ENCODE data around the gene TAS2R42.

The TAS2R42 gene

DNA sequence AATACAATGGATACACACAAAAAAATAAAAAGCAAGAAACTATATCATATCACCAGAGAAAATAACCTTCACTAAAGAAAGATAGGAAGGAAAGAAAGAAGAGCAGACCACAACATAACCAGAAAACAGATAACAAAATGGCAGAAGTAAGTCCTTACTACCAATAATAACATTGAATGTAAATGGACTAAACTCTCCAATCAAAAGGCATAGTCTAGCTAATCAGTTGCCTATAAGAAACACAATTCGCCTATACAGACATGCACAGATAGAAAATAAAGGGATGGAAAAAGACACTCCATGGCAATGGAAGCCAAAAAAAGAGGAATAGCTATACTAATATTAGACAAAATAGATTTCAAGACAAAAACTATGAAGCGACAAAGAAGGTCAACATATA, 43.4 kb downstream of the TAS2R42 start:
- no peak for DNase-seq

DNA sequence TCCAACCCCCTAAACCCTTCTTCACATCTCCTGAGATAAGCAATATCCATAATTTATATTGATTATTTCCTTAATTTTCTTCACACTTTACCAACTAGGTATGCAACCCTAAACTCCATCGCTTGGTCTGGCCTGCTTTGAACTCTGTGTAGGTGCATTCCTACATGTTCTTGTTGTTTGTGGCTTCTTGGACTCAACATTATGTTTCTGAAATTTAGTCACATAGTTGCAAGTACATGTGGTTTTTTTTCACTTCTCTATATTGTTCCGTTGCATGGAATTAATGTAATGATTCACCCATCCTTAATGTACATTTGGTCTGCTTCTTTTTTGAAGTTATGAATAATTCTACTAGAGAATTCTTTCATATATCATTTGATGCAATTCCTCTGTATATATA, 50.7 kb downstream of the TAS2R42 start:
- no peak for DNase-seq

All from stimulated activated CD4-positive, alpha-beta T cell treated with anti-CD3 and anti-CD28 coated beads, Interleukin-4, amount 100 ng/mL, for 4 hours (primary cell).